Neural cell (in vitro differentiated cells): ENCODE data around the gene IGF1.

ENCODE experiments used
- CTCF ChIP-seq: fragments of 450-650 bp; IDR thresholded peaks from 2 replicates; pipeline ENCODE4 v1.5.1; 2014; ENCODE audit warnings: antibody characterized with exemption, mild to moderate bottlenecking, moderate library complexity; ENCODE audit not compliant: poor library complexity, severe bottlenecking
- EP300 ChIP-seq: fragments of 450-650 bp; conservative IDR thresholded peaks from 2 replicates; pipeline ENCODE4 v1.6.1; 2014; ENCODE audit warnings: antibody characterized with exemption, mild to moderate bottlenecking, moderate library complexity; ENCODE audit not compliant: poor library complexity, severe bottlenecking
- EZH2 ChIP-seq: fragments of 200-600, 300-800 bp; shearing (Covaris generic), sonication (generic); IDR thresholded peaks from 2 replicates; pipeline ENCODE4 v1.6.1; 2014; ENCODE audit warnings: antibody characterized with exemption, low read length, borderline replicate concordance, mild to moderate bottlenecking; ENCODE audit not compliant: insufficient read depth, poor library complexity, severe bottlenecking
- POLR2AphosphoS5 ChIP-seq: IDR thresholded peaks from 2 replicates; pipeline ENCODE4 v1.6.1; 2012
- RAD21 ChIP-seq: fragments of 450-650 bp; conservative IDR thresholded peaks from 2 replicates; pipeline ENCODE4 v1.6.1; 2014; ENCODE audit warnings: antibody characterized with exemption, mild to moderate bottlenecking, moderate library complexity
- SMC3 ChIP-seq: fragments of 450-650 bp; conservative IDR thresholded peaks from 2 replicates; pipeline ENCODE4 v1.6.1; 2014; ENCODE audit warnings: antibody characterized with exemption, mild to moderate bottlenecking, moderate library complexity; ENCODE audit not compliant: poor library complexity
- TAF1 ChIP-seq: IDR thresholded peaks from 2 replicates; pipeline ENCODE4 v1.6.1; 2012; ENCODE audit warnings: low read depth
- TF ChIP-seq, protein P1 (sequence below): IDR thresholded peaks from 2 replicates; pipeline ENCODE4 v1.6.1; 2012; ENCODE audit warnings: borderline replicate concordance

DNA sequence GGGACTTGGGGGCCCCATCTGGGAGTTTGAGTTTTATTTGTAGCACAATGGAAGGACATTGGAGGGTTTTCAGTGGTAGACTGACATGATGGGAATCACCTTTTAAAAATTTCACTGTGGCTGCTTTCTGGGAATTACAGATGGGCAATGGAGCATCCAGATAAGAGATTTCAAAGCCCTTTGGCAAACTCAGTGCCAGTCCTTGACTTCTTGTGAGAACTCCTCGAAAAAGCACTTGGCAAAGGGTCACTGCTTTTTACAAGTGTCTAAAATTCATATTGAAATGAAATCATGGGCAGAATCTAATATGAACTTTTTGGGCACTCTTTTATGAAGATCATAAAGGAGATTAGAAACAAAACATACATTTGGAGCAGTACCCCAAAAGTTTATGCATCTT, 34.3 kb upstream of the IGF1 start:
- TF ChIP-seq SMC3 (no peak), RAD21 (no peak), CTCF (no peak), EZH2 (no peak), POLR2AphosphoS5 (no peak), TAF1 (no peak), EP300 (no peak)
- TF ChIP-seq, protein P1, sequence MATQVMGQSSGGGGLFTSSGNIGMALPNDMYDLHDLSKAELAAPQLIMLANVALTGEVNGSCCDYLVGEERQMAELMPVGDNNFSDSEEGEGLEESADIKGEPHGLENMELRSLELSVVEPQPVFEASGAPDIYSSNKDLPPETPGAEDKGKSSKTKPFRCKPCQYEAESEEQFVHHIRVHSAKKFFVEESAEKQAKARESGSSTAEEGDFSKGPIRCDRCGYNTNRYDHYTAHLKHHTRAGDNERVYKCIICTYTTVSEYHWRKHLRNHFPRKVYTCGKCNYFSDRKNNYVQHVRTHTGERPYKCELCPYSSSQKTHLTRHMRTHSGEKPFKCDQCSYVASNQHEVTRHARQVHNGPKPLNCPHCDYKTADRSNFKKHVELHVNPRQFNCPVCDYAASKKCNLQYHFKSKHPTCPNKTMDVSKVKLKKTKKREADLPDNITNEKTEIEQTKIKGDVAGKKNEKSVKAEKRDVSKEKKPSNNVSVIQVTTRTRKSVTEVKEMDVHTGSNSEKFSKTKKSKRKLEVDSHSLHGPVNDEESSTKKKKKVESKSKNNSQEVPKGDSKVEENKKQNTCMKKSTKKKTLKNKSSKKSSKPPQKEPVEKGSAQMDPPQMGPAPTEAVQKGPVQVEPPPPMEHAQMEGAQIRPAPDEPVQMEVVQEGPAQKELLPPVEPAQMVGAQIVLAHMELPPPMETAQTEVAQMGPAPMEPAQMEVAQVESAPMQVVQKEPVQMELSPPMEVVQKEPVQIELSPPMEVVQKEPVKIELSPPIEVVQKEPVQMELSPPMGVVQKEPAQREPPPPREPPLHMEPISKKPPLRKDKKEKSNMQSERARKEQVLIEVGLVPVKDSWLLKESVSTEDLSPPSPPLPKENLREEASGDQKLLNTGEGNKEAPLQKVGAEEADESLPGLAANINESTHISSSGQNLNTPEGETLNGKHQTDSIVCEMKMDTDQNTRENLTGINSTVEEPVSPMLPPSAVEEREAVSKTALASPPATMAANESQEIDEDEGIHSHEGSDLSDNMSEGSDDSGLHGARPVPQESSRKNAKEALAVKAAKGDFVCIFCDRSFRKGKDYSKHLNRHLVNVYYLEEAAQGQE, result no peak
